IMR-90 (cell line): ENCODE data around the gene TRPM4.

ENCODE experiments used
- BHLHE40 ChIP-seq: fragments of 150-350 bp; IDR thresholded peaks from 2 replicates; pipeline ENCODE4 v1.6.1; 2016; ENCODE audit warnings: mild to moderate bottlenecking, low read depth, low read length
- CEBPB ChIP-seq: IDR thresholded peaks from 2 replicates; pipeline ENCODE4 v1.6.1; 2012; ENCODE audit warnings: low read depth, low read length, improper control_type of control experiment
- CHD1 ChIP-seq: IDR thresholded peaks from 2 replicates; pipeline ENCODE4 v1.6.1; 2012; ENCODE audit warnings: low read depth, low read length, improper control_type of control experiment
- CTCF ChIP-seq: conservative IDR thresholded peaks from 2 replicates; pipeline ENCODE4 v1.5.1; 2012; ENCODE audit warnings: mild to moderate bottlenecking, low read depth, low read length, improper control_type of control experiment
- MAFK ChIP-seq: IDR thresholded peaks from 2 replicates; pipeline ENCODE4 v1.6.1; 2012; ENCODE audit warnings: low read depth, low read length, improper control_type of control experiment
- MAZ ChIP-seq: IDR thresholded peaks from 2 replicates; pipeline ENCODE4 v1.6.1; 2012; ENCODE audit warnings: low read depth, mild to moderate bottlenecking, low read length, improper control_type of control experiment, moderate library complexity, borderline replicate concordance
- MXI1 ChIP-seq: IDR thresholded peaks from 2 replicates; pipeline ENCODE4 v1.6.1; 2012; ENCODE audit warnings: low read depth, mild to moderate bottlenecking, low read length, moderate library complexity, borderline replicate concordance
- POLR2A ChIP-seq: IDR thresholded peaks from 2 replicates; pipeline ENCODE4 v1.6.1; 2012; ENCODE audit warnings: mild to moderate bottlenecking, low read depth, low read length
- RAD21 ChIP-seq: IDR thresholded peaks from 2 replicates; pipeline ENCODE4 v1.6.1; 2012; ENCODE audit warnings: low read length, improper control_type of control experiment
- SMC3 ChIP-seq: fragments of 150-350 bp; IDR thresholded peaks from 2 replicates; pipeline ENCODE4 v1.6.1; 2016; ENCODE audit warnings: low read depth, mild to moderate bottlenecking, antibody characterized with exemption, low read length, moderate library complexity
- TF ChIP-seq, protein P1 (sequence below): fragments of 150-350 bp; IDR thresholded peaks from 2 replicates; pipeline ENCODE4 v1.6.1; 2017; ENCODE audit warnings: mild to moderate bottlenecking, antibody characterized with exemption, low read length, low read depth

DNA sequence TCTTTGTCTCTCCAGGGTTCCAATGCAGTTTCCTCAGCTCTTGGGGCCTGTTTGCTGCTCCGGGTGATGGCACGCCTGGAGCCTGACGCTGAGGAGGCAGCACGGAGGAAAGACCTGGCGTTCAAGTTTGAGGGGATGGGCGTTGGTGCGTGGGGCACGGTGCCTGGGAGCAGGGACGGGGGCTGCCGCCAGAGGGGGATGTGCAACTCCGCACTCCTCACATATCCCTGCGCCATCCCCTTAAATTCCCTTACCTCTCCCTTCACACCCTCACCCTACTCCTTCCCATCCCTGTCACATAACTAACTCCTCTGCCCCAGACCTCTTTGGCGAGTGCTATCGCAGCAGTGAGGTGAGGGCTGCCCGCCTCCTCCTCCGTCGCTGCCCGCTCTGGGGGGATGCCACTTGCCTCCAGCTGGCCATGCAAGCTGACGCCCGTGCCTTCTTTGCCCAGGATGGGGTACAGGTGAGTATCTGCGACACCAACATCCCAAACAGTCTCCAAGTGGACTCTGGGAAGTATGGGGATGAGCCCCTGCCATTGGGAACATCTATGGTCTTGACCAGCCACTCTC is 31.1 kb downstream of the TRPM4 start:
- TF ChIP-seq CTCF: no peak
- no peak for TF ChIP-seq POLR2A
- no peak for TF ChIP-seq SMC3
- no peak for TF ChIP-seq MAZ
- no peak for TF ChIP-seq RAD21
- no peak for TF ChIP-seq BHLHE40
- TF ChIP-seq MXI1: no peak
- no peak for TF ChIP-seq CEBPB
- TF ChIP-seq CHD1: no peak
- TF ChIP-seq, protein P1, sequence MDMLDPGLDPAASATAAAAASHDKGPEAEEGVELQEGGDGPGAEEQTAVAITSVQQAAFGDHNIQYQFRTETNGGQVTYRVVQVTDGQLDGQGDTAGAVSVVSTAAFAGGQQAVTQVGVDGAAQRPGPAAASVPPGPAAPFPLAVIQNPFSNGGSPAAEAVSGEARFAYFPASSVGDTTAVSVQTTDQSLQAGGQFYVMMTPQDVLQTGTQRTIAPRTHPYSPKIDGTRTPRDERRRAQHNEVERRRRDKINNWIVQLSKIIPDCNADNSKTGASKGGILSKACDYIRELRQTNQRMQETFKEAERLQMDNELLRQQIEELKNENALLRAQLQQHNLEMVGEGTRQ: no peak
- no peak for TF ChIP-seq MAFK
